WTC11 (cell line): ENCODE data around the gene ELFN2.
"Not testable (repeated sequence)": the region's sequence is repeated elsewhere in the genome, so short reads cannot be mapped to it uniquely, and the experiment has no call there.

ENCODE experiments used
- ESRRA ChIP-seq: sonication (generic); formaldehyde crosslinking; IDR thresholded peaks from 2 replicates; pipeline ENCODE4 v1.8.1; 2022; ENCODE audit warnings: mild to moderate bottlenecking, missing genetic modification reagents, borderline replicate concordance
- HMGA2 ChIP-seq: fragments of 250-450 bp; sonication (Bioruptor Pico); IDR thresholded peaks from 2 replicates; pipeline ENCODE4 v1.4.0; 2021; ENCODE audit warnings: mild to moderate bottlenecking, moderate library complexity
- NFYB ChIP-seq: sonication (generic); formaldehyde crosslinking; conservative IDR thresholded peaks from 2 replicates; pipeline ENCODE4 v1.8.0; 2022; ENCODE audit warnings: low read depth, missing genetic modification reagents
- NR3C1 ChIP-seq: sonication (generic); formaldehyde crosslinking; conservative IDR thresholded peaks from 2 replicates; pipeline ENCODE4 v1.8.1; 2023; ENCODE audit warnings: low read depth, mild to moderate bottlenecking, missing genetic modification reagents
- SP1 ChIP-seq: sonication (generic); formaldehyde crosslinking; conservative IDR thresholded peaks from 2 replicates; pipeline ENCODE4 v1.8.1; 2022; ENCODE audit warnings: missing genetic modification reagents
- TEAD4 ChIP-seq: sonication (generic); formaldehyde crosslinking; IDR thresholded peaks from 2 replicates; pipeline ENCODE4 v1.8.0; 2022; ENCODE audit warnings: mild to moderate bottlenecking, missing genetic modification reagents
- ZNF396 ChIP-seq: fragments of 250-450 bp; sonication (Bioruptor Pico); IDR thresholded peaks from 2 replicates; pipeline ENCODE4 v1.8.0; 2021; ENCODE audit warnings: mild to moderate bottlenecking, moderate library complexity, borderline replicate concordance
- TF ChIP-seq, protein P1 (sequence below): sonication (generic); formaldehyde crosslinking; IDR thresholded peaks from 2 replicates; pipeline ENCODE4 v1.8.0; 2023; ENCODE audit warnings: missing genetic modification reagents
- TF ChIP-seq, protein P2 (sequence below): fragments of 200-600 bp; IDR thresholded peaks from 2 replicates; pipeline ENCODE4 v1.8.0; 2022; ENCODE audit warnings: antibody characterized with exemption
- TF ChIP-seq, protein P3 (sequence below): sonication (generic); formaldehyde crosslinking; IDR thresholded peaks from 2 replicates; pipeline ENCODE4 v1.8.1; 2022; ENCODE audit warnings: low read depth, mild to moderate bottlenecking, moderate library complexity, missing genetic modification reagents, borderline replicate concordance
- TF ChIP-seq, protein P4 (sequence below): sonication (generic); formaldehyde crosslinking; IDR thresholded peaks from 2 replicates; pipeline ENCODE4 v1.8.0; 2022; ENCODE audit warnings: mild to moderate bottlenecking, missing genetic modification reagents

DNA sequence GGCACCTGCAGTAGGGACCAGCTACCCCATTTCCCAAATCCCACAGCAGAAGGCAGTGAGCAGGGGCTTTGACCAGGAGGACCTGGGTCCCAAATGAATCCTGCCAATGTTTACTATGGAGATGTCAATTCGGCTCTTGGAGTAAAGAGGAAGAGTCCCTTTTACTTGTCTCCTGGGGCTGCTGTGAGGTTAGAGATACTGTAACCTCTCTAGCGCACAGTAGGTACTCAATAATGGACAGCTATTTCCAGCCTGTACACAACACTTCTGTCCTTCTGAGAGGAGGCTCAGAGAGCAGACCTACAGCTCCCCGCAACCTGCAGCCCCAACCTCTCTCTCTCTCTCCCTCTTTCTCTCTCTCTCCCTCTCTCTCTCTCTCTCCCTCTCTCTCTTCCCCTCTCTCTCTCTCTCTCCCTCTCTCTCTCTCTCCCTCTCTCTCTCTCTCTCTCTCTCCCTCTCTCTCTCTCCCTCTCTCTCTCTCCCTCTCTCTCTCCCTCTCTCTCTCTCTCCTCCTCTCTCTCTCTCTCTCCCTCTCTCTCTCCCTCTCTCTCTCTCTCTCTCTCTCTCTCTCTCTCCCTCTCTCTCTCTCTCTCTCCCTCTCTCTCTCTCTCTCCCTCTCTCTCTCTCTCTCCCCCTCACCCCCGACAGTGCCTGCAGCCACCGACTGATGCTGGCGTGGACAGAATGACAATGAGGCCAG lies 98.6 kb downstream of the ELFN2 start:
- TF ChIP-seq, protein P1, sequence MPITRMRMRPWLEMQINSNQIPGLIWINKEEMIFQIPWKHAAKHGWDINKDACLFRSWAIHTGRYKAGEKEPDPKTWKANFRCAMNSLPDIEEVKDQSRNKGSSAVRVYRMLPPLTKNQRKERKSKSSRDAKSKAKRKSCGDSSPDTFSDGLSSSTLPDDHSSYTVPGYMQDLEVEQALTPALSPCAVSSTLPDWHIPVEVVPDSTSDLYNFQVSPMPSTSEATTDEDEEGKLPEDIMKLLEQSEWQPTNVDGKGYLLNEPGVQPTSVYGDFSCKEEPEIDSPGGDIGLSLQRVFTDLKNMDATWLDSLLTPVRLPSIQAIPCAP (CRISPR knock-in tag) = not testable (repeated sequence)
- TF ChIP-seq, protein P2, sequence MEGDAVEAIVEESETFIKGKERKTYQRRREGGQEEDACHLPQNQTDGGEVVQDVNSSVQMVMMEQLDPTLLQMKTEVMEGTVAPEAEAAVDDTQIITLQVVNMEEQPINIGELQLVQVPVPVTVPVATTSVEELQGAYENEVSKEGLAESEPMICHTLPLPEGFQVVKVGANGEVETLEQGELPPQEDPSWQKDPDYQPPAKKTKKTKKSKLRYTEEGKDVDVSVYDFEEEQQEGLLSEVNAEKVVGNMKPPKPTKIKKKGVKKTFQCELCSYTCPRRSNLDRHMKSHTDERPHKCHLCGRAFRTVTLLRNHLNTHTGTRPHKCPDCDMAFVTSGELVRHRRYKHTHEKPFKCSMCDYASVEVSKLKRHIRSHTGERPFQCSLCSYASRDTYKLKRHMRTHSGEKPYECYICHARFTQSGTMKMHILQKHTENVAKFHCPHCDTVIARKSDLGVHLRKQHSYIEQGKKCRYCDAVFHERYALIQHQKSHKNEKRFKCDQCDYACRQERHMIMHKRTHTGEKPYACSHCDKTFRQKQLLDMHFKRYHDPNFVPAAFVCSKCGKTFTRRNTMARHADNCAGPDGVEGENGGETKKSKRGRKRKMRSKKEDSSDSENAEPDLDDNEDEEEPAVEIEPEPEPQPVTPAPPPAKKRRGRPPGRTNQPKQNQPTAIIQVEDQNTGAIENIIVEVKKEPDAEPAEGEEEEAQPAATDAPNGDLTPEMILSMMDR = not testable (repeated sequence)
- TF ChIP-seq, protein P3, sequence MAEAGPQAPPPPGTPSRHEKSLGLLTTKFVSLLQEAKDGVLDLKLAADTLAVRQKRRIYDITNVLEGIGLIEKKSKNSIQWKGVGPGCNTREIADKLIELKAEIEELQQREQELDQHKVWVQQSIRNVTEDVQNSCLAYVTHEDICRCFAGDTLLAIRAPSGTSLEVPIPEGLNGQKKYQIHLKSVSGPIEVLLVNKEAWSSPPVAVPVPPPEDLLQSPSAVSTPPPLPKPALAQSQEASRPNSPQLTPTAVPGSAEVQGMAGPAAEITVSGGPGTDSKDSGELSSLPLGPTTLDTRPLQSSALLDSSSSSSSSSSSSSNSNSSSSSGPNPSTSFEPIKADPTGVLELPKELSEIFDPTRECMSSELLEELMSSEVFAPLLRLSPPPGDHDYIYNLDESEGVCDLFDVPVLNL (CRISPR knock-in tag) = not testable (repeated sequence)
- TF ChIP-seq TEAD4 (CRISPR knock-in tag); ESRRA; ZNF396 (CRISPR knock-in tag); SP1 (CRISPR knock-in tag); NFYB (CRISPR knock-in tag); HMGA2; NR3C1: not testable (repeated sequence)
- TF ChIP-seq, protein P4, sequence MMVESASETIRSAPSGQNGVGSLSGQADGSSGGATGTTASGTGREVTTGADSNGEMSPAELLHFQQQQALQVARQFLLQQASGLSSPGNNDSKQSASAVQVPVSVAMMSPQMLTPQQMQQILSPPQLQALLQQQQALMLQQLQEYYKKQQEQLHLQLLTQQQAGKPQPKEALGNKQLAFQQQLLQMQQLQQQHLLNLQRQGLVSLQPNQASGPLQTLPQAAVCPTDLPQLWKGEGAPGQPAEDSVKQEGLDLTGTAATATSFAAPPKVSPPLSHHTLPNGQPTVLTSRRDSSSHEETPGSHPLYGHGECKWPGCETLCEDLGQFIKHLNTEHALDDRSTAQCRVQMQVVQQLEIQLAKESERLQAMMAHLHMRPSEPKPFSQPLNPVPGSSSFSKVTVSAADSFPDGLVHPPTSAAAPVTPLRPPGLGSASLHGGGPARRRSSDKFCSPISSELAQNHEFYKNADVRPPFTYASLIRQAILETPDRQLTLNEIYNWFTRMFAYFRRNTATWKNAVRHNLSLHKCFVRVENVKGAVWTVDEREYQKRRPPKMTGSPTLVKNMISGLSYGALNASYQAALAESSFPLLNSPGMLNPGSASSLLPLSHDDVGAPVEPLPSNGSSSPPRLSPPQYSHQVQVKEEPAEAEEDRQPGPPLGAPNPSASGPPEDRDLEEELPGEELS (CRISPR knock-in tag) = not testable (repeated sequence)
